ENCODE measurements around the gene DIAPH2.

DNA sequence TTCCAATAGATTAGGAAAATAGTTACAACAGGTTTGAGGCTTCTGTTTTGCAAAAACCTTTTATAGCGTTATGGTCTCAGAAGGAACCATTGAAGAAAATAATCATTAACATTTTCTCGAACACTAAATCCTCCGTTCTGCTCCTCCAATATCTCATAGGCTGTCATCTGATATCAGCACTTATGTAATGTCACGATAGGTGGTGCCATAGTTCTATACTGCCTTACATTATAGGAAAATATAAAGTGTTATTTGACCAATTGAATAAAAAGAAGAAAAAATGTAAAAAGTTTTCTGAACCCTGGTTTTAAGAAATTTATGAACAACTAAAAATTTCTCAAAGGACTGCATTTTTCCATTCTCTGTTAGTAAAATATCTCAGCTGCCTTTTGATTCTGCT lies 490.5 kb downstream of the DIAPH2 start:
- TF ChIP-seq, protein P1, sequence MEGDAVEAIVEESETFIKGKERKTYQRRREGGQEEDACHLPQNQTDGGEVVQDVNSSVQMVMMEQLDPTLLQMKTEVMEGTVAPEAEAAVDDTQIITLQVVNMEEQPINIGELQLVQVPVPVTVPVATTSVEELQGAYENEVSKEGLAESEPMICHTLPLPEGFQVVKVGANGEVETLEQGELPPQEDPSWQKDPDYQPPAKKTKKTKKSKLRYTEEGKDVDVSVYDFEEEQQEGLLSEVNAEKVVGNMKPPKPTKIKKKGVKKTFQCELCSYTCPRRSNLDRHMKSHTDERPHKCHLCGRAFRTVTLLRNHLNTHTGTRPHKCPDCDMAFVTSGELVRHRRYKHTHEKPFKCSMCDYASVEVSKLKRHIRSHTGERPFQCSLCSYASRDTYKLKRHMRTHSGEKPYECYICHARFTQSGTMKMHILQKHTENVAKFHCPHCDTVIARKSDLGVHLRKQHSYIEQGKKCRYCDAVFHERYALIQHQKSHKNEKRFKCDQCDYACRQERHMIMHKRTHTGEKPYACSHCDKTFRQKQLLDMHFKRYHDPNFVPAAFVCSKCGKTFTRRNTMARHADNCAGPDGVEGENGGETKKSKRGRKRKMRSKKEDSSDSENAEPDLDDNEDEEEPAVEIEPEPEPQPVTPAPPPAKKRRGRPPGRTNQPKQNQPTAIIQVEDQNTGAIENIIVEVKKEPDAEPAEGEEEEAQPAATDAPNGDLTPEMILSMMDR (IDR thresholded peaks at IDR 0.05) = no peak
- no peak for TF ChIP-seq EP300 (IDR thresholded peaks at IDR 0.05)
- TF ChIP-seq POLR2A (IDR thresholded peaks at IDR 0.05) = no peak
